HepG2 (cell line): ENCODE measurements around the gene XCR1. TPM values are rescaled to one million over a fixed set of nuclear protein-coding genes. Genes with fewer than 3 reads are reported as not detected.

ENCODE experiments used
- ZNF124 ChIP-seq: sonication (generic); formaldehyde crosslinking; IDR thresholded peaks from 2 replicates; pipeline ENCODE4 v1.4.0; 2020; ENCODE audit warnings: missing genetic modification reagents
- ZNF451 ChIP-seq: sonication (generic); formaldehyde crosslinking; IDR thresholded peaks from 2 replicates; pipeline ENCODE4 v1.5.0; 2020; ENCODE audit warnings: mild to moderate bottlenecking, missing genetic modification reagents
- polyA plus RNA-seq, 8 experiments: library from polyadenylated mRNA; depleted of rRNA in 3 of 8; stranded (reverse) in 7 of 8; unstranded in 1 of 8; fragments of >200 nt; fragmentation: Illumina TruSeq in 4 of 8; extraction: Trizol in 4 of 8; gene quantifications; 2 replicates each; pipeline versions ENCODE4 v1.2.1 to v1.2.3, GENCODE V29; 2011 to 2016; ENCODE audit warnings: low read depth in 4 of 8, missing spikeins in 1 of 8, mixed read lengths in 1 of 8; ENCODE audit not compliant: insufficient read depth in 1 of 8
- total RNA-seq, 5 experiments: library from RNA; depleted of rRNA; stranded (reverse); fragments of >200 nt; fragmentation: Illumina TruSeq; extraction: Trizol; gene quantifications; 2 replicates each; pipeline ENCODE4 v1.2.3, GENCODE V29; 2016; ENCODE audit warnings: low read depth in 1 of 5
- TF ChIP-seq, protein P1 (sequence below): sonication (generic); formaldehyde crosslinking; IDR thresholded peaks from 2 replicates; pipeline ENCODE4 v1.4.0; 2020; ENCODE audit warnings: missing genetic modification reagents
- TF ChIP-seq, protein P2 (sequence below): sonication (generic); formaldehyde crosslinking; IDR thresholded peaks from 2 replicates; pipeline ENCODE4 v1.5.1; 2020; ENCODE audit warnings: mild to moderate bottlenecking, missing genetic modification reagents, moderate library complexity

The XCR1 gene
- total and polyA plus RNA-seq, 2 of the 13 experiments (the other 11 are each of a cell fraction or from before 2014, with no cell fraction given) = not detected

DNA sequence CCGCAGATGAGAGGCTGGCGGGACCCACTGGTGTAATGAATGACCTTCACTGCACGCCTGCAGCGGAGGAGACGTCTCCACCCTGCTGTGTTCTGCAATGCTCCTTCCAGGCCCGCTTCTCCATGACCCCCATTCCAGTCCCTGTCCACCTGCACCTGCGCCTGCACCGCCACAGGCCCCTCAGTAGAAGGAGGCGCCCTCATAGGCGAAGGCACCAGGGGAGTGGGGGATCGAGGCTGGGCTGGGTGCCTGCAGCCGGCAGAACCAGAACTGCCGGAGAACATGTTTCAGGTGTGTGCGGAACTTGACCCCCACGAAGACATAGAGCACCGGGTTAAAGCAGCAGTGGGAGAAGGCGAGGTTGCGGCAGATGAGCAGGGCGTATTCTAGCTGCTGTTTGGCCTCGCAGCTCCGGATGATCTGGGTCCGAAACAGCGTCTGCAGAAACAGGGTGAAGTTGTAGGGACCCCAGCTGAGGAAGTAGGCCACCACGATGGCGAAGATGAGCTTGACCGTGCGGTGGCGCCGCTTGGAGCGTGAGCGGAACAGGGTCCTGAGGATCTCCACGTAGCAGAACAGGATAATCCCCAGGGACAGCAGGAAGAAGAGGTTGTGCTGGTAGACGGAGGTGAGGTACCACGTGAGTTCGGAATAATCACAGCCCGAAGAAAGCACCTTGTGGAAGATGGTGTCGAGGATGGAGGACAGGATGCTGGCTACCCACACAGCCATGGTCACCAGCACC lies 6.3 kb downstream of the XCR1 start (continued):
- no peak for TF ChIP-seq ZNF451 (CRISPR knock-in tag)
- TF ChIP-seq, protein P1, sequence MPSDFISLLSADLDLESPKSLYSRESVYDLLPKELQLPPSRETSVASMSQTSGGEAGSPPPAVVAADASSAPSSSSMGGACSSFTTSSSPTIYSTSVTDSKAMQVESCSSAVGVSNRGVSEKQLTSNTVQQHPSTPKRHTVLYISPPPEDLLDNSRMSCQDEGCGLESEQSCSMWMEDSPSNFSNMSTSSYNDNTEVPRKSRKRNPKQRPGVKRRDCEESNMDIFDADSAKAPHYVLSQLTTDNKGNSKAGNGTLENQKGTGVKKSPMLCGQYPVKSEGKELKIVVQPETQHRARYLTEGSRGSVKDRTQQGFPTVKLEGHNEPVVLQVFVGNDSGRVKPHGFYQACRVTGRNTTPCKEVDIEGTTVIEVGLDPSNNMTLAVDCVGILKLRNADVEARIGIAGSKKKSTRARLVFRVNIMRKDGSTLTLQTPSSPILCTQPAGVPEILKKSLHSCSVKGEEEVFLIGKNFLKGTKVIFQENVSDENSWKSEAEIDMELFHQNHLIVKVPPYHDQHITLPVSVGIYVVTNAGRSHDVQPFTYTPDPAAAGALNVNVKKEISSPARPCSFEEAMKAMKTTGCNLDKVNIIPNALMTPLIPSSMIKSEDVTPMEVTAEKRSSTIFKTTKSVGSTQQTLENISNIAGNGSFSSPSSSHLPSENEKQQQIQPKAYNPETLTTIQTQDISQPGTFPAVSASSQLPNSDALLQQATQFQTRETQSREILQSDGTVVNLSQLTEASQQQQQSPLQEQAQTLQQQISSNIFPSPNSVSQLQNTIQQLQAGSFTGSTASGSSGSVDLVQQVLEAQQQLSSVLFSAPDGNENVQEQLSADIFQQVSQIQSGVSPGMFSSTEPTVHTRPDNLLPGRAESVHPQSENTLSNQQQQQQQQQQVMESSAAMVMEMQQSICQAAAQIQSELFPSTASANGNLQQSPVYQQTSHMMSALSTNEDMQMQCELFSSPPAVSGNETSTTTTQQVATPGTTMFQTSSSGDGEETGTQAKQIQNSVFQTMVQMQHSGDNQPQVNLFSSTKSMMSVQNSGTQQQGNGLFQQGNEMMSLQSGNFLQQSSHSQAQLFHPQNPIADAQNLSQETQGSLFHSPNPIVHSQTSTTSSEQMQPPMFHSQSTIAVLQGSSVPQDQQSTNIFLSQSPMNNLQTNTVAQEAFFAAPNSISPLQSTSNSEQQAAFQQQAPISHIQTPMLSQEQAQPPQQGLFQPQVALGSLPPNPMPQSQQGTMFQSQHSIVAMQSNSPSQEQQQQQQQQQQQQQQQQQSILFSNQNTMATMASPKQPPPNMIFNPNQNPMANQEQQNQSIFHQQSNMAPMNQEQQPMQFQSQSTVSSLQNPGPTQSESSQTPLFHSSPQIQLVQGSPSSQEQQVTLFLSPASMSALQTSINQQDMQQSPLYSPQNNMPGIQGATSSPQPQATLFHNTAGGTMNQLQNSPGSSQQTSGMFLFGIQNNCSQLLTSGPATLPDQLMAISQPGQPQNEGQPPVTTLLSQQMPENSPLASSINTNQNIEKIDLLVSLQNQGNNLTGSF (CRISPR knock-in tag) = no peak
- no peak for TF ChIP-seq ZNF124 (CRISPR knock-in tag)
- TF ChIP-seq, protein P2, sequence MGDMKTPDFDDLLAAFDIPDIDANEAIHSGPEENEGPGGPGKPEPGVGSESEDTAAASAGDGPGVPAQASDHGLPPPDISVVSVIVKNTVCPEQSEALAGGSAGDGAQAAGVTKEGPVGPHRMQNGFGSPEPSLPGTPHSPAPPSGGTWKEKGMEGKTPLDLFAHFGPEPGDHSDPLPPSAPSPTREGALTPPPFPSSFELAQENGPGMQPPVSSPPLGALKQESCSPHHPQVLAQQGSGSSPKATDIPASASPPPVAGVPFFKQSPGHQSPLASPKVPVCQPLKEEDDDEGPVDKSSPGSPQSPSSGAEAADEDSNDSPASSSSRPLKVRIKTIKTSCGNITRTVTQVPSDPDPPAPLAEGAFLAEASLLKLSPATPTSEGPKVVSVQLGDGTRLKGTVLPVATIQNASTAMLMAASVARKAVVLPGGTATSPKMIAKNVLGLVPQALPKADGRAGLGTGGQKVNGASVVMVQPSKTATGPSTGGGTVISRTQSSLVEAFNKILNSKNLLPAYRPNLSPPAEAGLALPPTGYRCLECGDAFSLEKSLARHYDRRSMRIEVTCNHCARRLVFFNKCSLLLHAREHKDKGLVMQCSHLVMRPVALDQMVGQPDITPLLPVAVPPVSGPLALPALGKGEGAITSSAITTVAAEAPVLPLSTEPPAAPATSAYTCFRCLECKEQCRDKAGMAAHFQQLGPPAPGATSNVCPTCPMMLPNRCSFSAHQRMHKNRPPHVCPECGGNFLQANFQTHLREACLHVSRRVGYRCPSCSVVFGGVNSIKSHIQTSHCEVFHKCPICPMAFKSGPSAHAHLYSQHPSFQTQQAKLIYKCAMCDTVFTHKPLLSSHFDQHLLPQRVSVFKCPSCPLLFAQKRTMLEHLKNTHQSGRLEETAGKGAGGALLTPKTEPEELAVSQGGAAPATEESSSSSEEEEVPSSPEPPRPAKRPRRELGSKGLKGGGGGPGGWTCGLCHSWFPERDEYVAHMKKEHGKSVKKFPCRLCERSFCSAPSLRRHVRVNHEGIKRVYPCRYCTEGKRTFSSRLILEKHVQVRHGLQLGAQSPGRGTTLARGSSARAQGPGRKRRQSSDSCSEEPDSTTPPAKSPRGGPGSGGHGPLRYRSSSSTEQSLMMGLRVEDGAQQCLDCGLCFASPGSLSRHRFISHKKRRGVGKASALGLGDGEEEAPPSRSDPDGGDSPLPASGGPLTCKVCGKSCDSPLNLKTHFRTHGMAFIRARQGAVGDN = no peak
